ENCODE results near the gene ZBTB7A.
A peak's percentile ranks its signal among the peaks of the same experiment; 100 is the strongest.
"Not testable (repeated sequence)": the region's sequence is repeated elsewhere in the genome, so short reads cannot be mapped to it uniquely, and the experiment has no call there.

ZBTB7A gene

DNA sequence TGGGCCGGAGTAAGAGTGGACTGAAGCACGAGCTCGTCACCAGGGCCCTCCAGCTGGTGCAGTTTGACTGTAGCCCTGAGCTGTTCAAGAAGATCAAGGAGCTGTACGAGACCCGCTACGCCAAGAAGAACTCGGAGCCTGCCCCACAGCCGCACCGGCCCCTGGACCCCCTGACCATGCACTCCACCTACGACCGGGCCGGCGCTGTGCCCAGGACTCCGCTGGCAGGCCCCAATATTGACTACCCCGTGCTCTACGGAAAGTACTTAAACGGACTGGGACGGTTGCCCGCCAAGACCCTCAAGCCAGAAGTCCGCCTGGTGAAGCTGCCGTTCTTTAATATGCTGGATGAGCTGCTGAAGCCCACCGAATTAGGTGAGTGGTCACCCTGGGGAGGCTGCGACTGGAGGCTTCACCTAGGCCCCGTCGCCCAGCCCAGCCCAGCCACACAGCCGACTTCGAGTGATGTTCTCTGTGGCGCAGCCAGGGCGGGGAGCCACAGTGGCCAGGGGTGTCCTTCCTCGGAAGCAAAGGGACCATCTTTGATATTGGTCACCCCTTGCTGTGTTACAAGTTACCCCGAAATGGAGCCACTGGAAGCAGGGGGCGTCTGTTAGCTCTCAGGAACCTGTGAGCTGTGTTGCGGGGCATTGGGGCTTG is 53.6 kb downstream of the ZBTB7A start:
- DNase-seq = no peak

DNA sequence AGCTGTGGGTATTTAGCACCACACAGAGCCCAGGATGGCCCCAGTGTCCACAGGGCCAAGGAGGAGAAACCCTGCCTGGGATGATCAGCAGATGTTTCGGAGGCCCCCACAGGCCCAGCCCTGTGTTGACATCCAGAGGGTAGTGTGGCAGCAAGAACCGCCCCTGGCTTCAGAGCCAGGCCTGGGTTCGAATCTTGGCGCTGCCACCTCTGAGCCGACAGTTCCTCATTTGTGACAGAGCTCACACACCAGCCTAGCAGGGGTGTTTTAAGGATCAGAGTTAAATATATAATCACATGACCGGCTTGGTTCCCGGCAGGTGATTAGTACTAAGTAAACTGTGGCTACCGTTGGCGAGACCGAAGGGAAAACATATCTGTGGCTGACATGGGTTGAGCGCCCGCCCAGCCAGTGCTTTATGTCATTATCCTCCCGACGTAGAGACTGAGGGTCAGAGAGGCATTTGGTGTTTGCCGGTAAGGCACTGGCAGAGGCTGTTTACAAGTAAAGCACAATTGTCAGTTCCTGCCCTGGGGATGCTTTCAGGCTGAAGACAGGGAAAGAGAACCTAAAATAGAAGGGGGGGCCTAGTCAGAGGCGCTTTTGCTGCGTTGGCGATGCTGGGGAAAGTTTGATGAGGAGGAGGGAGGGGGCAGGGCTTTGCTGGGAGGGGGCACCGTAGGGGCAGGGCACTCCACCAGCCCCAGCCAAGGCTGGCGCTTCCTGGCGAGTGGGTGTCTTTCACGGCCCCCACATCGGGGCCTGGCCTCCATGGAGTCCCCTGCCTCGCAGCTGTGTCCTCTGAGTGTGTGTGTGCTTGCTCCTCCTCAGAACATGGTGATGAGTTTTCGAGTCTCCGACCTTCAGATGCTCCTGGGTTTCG is 54.4 kb downstream of the ZBTB7A start:
- DNase-seq = peak; percentile 81

DNA sequence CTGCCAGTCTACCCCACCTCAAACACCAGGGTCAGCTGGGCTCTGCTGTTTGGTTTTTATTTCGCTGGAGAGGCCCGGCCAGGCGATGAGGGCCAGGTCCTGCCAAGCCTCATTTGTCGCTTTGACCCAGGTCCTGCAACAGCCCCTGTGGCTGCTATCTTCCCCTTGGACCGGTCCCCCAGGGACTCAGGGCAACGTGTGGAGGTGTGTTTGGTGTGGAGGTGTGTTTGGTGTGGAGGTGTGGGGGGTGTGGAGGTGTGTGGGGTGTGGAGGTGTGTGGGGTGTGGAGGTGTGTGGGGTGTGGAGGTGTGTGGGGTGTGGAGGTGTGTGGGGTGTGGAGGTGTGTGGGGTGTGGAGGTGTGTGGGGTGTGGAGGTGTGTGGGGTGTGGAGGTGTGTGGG is 55.3 kb downstream of the ZBTB7A start:
- not testable (repeated sequence) for DNase-seq

DNA sequence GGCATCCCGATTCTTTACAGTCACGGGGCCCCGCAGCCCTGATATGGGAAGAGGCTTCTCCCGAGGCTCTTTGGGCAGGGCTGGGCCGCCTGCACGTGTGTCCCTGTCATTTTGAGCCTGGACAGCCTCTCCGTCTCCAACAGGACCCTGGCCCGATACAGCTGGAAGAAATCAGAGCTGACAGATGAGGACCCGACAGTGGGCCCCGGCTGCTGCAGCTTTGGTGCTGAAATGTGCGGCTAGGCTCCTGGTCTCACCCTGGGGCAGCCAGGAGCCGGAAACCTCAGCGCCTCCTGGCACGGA is 55.9 kb downstream of the ZBTB7A start:
- DNase-seq = no peak

DNA sequence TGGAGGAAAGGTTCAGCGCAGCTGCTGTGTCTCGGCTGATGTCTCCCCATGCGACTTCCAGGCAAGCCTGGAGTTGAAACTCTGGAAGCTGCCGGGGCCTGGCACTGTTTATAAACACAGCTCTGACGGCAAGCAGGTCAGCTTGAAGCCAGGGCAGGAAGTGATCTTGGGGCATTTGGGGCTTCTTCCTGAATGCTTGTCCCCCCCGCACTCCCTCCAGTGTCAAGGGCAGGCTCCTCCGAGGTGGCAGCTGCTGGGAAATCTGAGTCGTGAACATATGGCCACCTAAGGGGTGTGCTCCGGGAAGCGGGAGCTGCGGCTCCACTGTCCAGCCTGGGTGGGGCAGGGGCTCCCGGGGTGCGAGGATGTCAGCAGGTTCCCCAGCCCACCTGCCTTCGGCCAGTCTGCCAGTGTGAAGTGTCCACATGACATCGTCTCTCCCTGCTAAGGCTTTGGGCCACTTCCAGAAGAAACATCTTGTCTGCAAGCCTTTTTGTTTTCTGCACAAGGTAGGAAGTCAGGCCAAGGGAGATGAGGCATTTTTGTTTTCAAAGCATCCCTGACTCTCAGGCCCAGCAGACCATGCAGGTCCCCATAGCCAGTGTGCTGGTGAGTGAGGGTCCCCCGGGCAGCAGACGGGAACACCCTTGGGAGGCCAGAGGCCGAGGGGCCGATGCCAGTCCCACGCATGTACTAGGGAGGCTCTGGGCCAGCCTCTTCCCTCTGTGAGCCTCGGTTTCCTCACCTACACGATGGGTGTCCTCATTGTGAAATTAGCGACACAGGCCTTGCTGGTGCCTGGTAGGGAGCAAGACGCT is 56.5 kb downstream of the ZBTB7A start:
- no peak for DNase-seq

DNA sequence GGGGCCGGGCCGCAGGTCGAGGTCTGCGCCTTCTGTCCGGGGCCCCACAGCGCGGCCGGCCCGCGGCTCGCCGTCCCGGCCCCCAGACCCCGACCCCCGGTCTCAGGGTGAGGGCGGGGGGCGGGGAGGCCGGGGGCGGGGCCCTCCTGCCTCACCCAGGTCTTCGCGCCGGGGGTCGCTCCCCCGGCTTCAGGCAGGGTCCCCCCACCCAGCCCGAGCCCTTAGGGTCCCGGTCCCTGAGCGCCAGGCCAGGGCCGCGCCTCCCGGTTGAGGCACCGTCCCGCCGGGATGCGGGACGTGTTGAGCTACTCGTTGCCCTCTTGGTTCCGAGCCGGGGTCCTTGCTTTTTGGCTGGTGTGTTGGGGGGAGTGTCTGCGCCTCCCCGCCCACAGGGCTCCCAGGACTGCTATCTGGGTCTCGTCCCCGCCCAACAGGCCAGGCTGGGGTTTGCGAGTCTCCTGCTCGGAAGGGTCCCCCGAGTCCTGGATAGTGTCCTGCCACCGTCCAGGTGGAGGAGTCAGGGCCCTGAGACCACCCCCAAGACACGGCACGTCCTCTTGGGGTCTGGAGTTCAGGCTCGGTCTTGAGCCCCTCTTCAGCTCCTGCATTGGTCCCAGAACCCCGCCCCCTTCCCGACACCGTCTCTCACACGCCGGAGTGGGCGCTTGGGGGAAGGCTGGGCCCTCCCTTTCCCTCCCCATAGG is 58.7 kb downstream of the ZBTB7A start:
- DNase-seq = peak; percentile 43

DNA sequence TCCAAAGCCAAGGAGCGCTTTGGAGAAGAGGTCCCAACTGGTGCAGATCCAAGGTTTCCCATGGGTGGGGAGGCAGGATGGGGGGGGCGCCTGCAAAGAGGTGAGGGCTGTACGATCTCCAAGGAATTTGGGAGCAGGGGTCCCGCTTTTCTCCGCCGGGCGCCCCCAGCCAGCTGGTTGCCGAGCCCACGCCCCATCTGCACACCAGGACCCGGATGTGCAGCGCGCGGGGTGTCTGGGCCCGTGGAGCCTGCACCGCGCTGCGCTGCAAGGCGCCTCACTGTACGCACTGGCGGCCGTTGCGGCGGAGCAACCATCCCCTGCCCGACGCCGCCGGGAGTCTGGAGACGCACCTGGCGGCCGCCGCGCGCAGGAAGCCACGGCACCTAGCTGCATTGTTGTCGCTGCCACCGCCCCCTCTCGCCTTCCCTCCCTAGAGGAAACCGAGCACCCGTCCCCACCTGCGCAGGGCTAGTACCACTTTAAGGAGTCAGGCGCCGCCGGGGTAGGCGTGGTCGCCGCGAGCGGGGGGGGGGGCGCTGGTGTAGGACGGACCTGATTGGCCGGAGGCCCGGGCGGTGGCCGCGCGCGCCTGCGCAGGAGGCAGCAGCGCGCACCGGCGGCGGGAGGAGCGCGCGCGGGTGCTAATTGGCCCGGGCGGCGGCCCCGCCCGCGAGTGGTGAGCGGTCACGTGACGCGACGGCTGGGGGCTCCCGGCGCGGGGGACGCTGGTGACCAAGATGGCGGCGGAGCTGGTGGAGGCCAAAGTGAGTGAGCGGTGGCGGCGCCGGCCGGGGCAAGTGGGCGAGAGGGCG is 59.5 kb downstream of the ZBTB7A start, which contains the start of gene PIAS4:
Gene PIAS4 (plus strand): TSS at position 716 of the 815 bp plus-strand sequence. CDS start 25 bp downstream, at position 741.
- peak; percentile 99 for DNase-seq

DNA sequence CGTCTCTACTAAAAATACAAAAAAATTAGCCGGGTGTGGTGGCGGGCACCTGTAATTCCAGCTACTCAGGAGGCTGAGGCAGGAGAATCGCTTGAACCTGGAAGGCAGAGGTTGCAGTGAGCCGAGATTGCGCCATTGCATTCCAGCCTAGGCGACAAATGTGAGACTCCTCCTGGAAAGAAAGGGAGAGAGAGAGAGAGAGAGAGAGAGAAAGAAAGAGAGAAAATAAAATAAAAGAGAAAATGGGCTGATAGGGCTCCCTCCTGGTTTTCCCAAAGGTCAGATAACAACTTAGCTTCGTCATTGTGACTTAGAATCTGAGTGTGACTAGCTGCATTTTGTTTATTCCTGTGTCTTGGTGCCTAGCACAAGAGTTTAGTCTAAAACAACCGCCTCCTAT is 61.3 kb downstream of the ZBTB7A start:
- not testable (repeated sequence) for DNase-seq

DNA sequence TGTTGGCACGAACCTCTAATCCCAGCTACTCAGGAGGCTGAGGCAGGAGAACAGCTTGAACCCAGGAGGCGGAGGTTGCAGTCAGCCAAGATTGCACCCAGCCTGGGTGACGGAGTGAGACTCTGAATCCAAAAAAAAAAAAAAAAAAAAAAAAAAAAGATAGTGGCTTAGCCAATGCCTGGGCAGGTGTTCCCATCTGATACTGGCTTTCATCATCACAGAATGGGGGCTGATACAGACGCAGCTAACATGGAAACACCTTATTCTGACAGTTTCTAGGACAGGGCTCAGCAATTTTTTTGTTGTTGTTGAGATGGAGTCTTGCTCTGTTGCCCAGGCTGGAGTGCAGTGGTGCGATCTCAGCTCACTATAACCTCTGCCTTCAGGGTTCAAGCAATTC is 65.9 kb downstream of the ZBTB7A start:
- DNase-seq = not testable (repeated sequence)

DNA sequence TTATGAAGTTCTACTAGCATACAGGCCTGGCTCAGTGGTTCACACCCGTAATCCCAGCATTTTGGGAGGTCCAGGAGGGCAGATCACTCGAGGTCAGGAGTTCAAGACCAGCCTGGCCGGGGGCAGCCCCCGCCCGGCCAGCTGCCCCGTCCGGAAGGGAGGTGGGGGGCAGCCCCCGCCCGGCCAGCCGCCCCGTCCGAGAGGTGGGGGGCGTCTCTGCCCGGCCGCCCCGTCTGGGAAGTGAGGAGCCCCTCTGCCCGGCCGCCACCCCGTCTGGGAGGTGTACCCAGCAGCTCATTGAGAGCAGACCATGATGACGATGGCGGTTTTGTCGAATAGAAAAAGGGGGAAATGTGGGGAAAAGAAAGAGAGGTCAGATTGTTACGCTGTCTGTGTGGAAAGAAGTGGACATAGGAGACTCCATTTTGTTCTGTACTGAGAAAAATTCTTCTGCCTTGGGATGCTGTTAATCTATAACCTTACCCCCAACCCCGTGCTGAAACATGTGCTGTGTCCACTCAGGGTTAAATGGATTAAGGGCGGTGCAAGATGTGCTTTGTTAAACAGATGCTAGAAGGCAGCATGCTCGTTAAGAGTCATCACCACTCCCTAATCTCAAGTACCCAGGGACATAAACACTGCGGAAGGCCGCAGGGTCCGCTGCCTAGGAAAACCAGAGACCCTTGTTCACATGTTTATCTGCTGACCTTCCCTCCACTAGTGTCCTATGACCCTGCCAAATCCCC is 67.9 kb downstream of the ZBTB7A start:
- DNase-seq = not testable (repeated sequence)

DNA sequence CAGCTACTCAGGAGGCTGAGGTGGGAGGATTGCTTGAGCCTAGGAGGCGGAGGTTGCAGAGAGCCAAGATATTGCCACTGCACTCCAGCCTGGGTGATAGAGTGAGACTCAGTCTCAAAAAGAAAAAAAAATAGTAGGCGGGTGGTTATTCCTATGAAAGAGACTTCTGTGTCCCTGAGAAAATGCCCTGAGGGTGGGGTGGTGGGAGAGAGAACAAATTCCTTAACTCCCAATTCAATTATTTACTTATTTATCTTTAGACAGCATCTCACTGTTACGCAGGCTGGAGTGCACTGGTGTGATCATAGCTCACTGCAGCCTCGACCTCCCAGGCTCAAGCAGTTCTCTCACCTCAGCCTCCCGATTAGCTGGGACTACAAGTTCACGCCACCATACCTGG is 71.1 kb downstream of the ZBTB7A start:
- no peak for DNase-seq
